Activated naive CD8-positive, alpha-beta T cell (primary cell): ENCODE data around the gene KIR3DL2.
"Not testable (repeated sequence)": the region's sequence is repeated elsewhere in the genome, so short reads cannot be mapped to it uniquely, and the experiment has no call there.

Source experiments
- H3K27ac Mint-ChIP-seq: one replicate; pipeline ENCODE4 v1.8.0; 2021; ENCODE audit warnings: mixed read lengths
- H3K27me3 Mint-ChIP-seq: one replicate; pipeline ENCODE4 v1.8.0; 2021; ENCODE audit warnings: mixed read lengths
- H3K36me3 Mint-ChIP-seq: one replicate; pipeline ENCODE4 v1.8.0; 2021; ENCODE audit warnings: mixed read lengths
- H3K4me1 Mint-ChIP-seq: one replicate; pipeline ENCODE4 v1.8.0; 2021; ENCODE audit warnings: low read depth, mixed read lengths
- H3K4me3 Mint-ChIP-seq: one replicate; pipeline ENCODE4 v1.8.0; 2021; ENCODE audit warnings: mild to moderate bottlenecking, mixed read lengths
- H3K9me3 Mint-ChIP-seq: one replicate; pipeline ENCODE4 v1.8.0; 2021; ENCODE audit warnings: low read depth, mixed read lengths

KIR3DL2 gene

DNA sequence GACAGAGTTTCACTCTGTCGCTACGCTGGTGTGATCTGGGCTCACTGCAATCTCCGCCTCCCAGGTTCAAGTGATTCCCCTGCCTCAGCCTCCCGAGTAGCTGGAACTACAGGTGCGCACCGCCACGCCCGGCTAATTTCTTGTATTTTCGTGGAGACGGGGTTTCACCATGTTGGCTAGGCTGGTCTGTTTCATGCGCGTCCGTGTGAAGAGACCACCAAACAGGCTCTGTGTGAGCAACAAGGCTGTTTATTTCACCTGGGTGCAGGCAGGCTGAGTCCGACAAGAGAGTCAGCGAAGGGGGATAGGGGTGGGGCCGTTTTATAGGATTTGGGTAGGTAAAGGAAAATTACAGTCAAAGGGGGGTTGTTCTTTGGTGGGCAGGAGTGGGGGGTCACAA lies 43.9 kb downstream of the KIR3DL2 start:
- H3K4me1 Mint-ChIP-seq, H3K27ac Mint-ChIP-seq, H3K4me3 Mint-ChIP-seq, H3K9me3 Mint-ChIP-seq, H3K27me3 Mint-ChIP-seq, H3K36me3 Mint-ChIP-seq: not testable (repeated sequence)

DNA sequence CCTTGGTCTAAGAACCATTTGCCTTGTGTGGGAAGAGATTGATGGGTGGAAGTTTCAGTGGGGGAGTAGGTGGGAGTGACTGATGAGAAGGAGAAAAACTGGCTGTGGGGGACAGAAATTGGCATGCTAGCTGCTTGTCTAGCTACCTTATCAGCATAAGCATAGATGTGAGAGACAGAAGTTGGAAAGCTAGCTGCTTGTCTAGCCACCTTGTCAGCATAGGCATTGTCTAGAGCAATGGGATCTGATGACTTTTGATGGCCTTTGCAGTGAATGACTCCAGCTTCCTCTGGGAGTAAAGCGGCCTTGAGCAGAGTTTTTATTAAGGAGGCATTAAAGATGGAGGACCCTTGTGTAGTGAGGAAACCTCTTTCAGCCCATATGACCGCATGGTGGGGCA lies 45.8 kb downstream of the KIR3DL2 start:
- Mint-ChIP-seq H3K4me1 (no peaks in the 10 kb centered on the region), H3K36me3 (no peaks in the 10 kb centered on the region), H3K27ac (no peak overlapping the region), H3K9me3 (no peaks in the 10 kb centered on the region), H3K4me3 (no peak overlapping the region), H3K27me3 (peaks cover 11% of the 10 kb centered on the region)

DNA sequence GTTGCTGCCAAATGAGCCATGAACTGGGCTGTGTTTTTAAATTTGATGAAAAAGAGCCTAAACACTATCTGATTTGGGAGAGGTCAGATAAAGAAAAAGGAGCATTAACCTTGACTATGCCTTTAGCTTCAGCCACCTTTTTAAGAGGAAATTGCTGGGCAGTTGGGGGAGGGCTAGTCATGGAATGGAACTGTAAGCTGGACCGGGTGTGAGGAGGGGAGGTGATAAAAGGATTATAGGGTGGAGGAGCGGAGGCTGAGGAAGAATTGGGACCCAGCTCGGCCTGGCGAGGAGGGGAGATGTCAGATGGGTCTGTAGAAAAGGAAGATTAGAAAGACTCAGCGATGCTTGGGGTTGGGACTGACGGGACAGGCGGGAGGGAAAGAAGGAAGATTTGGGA lies 48.4 kb downstream of the KIR3DL2 start:
- not testable (repeated sequence) for H3K9me3 Mint-ChIP-seq, H3K4me1 Mint-ChIP-seq, H3K36me3 Mint-ChIP-seq, H3K27ac Mint-ChIP-seq, H3K4me3 Mint-ChIP-seq
- H3K27me3 Mint-ChIP-seq, result peaks cover 11% of the 10 kb centered on the region

DNA sequence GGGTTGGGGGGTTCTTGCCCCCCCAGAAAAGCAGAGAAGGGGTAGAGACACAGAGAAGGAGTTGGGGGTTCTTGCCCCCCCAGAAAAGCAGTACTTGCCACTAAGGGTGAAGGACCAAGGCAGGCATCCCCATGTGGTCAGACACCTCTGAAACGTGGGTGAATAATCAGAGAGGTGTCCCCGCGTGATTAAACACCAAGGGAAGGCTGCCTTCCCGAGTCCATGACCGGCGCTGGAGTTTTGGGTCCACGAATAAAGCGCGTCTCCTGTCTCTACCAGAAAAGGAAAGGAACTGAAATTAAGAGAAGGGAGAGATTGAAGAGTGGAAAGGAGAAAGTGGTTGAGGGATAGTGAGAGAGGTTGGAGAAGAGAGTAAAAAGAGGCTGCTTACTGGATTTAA lies 49.4 kb downstream of the KIR3DL2 start:
- H3K27me3 Mint-ChIP-seq, result peaks cover 11% of the 10 kb centered on the region
- not testable (repeated sequence) for H3K4me3 Mint-ChIP-seq, H3K36me3 Mint-ChIP-seq, H3K9me3 Mint-ChIP-seq, H3K4me1 Mint-ChIP-seq, H3K27ac Mint-ChIP-seq

DNA sequence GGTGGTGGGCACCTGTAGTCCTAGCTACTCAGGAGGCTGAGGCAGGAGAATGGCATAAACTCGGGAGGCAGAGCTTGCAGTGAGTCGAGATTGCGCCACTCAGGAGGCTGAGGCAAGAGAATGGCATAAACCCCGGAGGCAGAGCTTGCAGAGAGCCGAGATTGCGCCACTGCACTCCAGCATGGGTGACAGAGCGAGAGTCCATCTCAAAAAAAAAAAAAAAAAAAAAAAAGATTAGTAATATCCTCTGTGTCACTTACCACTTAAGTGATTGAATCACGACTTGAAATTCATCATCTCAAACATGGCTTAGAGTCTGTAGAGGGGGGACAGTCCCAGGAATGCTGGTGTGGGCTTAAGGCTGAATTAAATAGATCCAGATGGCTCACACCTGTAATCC lies 50.9 kb downstream of the KIR3DL2 start:
- not testable (repeated sequence) for H3K4me1 Mint-ChIP-seq, H3K27ac Mint-ChIP-seq, H3K9me3 Mint-ChIP-seq

DNA sequence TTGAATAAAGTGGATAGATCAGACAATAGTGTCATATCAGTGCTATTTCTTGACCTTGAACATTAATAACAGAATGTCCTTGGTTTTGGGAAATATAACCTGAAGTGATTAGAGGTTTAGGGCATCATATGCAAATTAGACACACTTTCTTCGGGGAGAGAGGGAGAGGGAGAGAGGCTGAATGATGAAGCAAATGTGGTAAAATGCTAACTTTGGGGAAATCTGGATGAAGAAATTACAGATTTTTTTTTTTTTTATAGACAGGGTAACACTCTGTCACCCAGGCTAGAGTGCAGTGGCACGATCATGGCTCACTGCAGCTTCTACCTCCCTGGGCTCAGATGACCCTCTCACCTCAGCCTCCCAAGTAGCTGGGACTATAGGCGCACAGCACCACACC lies 51.8 kb downstream of the KIR3DL2 start:
- no peaks in the 10 kb centered on the region for H3K9me3 Mint-ChIP-seq
- peaks cover 9% of the 10 kb centered on the region for H3K27me3 Mint-ChIP-seq
- no peak overlapping the region for H3K4me3 Mint-ChIP-seq
- no peaks in the 10 kb centered on the region for H3K4me1 Mint-ChIP-seq
- no peaks in the 10 kb centered on the region for H3K36me3 Mint-ChIP-seq
- no peak overlapping the region for H3K27ac Mint-ChIP-seq

More for the DNA sequence above, 50.9 kb downstream of the KIR3DL2 start:
- not testable (repeated sequence) for H3K36me3 Mint-ChIP-seq, H3K4me3 Mint-ChIP-seq
- peaks cover 13% of the 10 kb centered on the region for H3K27me3 Mint-ChIP-seq

DNA sequence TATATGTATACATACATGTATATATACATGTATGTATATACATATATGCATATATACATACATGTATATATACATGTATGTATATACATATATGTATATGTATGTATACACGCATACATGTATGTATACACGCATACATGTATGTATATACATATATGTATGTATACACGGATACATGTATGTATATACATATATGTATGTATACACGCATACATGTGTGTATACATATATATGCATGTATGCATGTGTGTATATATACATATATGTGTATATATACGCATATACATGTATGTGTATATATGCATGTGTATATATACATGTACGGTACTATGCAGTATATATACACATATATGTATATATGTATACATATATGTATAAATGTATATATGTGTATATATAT lies 53.1 kb downstream of the KIR3DL2 start:
- H3K27ac Mint-ChIP-seq, result no peak overlapping the region
- H3K36me3 Mint-ChIP-seq, result no peaks in the 10 kb centered on the region
- peaks cover 9% of the 10 kb centered on the region for H3K27me3 Mint-ChIP-seq
- no peaks in the 10 kb centered on the region for H3K9me3 Mint-ChIP-seq
- no peaks in the 10 kb centered on the region for H3K4me1 Mint-ChIP-seq
- H3K4me3 Mint-ChIP-seq, result no peak overlapping the region

DNA sequence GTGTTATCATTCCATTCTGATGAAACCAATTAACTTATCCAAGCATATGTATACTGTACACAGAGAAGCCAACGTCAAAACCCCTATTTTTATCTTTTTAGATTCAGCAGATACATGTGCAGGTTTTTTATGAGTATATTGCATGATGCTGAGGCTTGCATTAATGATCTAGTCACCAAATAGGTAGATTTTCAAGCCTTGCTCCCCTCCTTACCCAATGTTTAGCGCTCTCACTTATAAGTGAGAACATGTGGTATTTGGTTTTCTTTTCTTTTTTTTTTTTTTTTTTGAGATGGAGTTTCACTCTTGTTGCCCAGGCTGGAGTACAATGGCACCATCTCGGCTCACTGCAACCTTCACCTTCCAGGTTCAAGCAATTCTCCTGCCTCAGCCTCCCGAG lies 54.0 kb downstream of the KIR3DL2 start:
- H3K27ac Mint-ChIP-seq, H3K9me3 Mint-ChIP-seq, H3K36me3 Mint-ChIP-seq, H3K4me1 Mint-ChIP-seq, H3K27me3 Mint-ChIP-seq, H3K4me3 Mint-ChIP-seq: not testable (repeated sequence)

DNA sequence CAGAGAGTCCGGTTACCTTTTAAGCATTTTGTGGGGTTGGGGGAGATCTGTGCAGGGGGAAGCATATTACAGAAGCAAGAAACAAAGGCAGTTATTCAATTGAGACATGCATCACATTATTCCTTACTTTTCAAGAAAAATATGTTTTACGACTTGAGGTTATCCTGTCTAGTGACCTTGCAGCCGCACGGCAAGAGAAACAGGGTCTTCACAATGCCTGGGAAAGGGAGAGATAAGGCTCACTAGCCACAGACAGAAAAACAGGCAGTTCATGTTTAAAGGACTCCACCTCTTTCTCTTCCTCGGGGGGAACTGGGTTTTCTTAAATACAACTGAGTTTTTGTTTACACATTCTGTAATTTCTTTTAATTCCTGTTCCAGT lies 55.2 kb downstream of the KIR3DL2 start:
- H3K27ac Mint-ChIP-seq, result no peak overlapping the region
- H3K4me3 Mint-ChIP-seq, result no peak overlapping the region
- H3K4me1 Mint-ChIP-seq, result no peaks in the 10 kb centered on the region
- H3K36me3 Mint-ChIP-seq, result no peaks in the 10 kb centered on the region
- H3K9me3 Mint-ChIP-seq, result no peaks in the 10 kb centered on the region
- H3K27me3 Mint-ChIP-seq, result peaks cover 4% of the 10 kb centered on the region

DNA sequence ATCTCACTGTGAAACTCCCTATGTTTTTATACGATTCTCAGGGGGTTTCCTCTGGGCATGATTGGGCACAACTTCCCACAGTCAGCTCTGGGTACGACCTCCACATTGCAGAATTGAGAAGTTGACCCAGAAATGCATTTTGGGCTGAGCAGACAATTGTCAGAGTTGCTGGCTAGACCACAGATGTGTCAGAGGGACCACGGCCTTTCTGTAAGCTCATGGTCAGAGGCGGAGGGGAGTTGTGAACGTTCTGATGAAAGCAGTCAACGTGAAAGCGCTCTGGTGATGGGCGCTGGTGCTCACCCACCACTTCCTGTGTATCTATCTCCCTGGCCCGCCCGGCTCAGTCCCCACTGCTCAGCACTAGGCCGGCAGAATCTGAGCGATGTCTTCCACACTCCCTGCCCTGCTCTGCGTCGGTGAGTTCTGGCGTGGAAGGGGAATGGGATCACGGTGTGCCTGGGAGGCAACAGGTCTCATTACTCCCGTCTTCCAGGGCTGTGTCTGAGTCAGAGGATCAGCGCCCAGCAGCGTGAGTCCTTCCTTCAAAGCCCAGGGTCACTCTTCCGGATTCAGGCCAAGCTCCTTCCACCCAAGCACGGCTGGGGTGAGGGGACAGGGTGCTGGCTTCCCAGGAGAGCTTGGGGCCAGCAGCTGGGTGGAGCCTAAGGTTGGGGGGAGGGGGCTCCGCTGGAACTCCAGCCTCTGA lies 55.7 kb downstream of the KIR3DL2 start, which contains the start of gene NCR1:
TSS of gene NCR1 (plus strand) at position 346 of the 709 bp plus-strand sequence. CDS start at position 386, 40 bp downstream.
- H3K27ac Mint-ChIP-seq, result no peak within 1 kb of the TSS
- no peaks in the 10 kb centered on the region for H3K9me3 Mint-ChIP-seq
- no peaks in the 10 kb centered on the region for H3K36me3 Mint-ChIP-seq
- peaks cover 7% of the 10 kb centered on the region for H3K27me3 Mint-ChIP-seq
- no peaks in the 10 kb centered on the region for H3K4me1 Mint-ChIP-seq
- H3K4me3 Mint-ChIP-seq, result no peak within 1 kb of the TSS

DNA sequence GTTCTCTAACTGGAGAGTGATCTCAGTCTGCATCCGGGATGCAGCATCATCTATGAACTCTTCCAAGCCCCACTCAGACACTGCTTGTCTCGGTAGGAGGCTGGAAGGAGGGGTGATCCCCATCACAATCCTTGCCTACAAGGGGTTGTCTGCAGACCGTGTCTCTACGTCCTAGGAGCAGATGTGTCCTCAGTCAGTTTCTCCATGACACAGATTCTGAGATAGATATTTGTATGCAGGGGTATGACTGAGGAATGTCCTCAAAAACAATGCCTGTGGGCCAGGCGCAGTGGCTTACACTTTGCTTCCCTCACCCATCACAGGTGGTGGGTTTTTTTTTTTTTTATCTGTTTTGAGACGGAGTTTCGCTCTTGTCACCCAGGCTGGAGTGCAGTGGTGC lies 56.6 kb downstream of the KIR3DL2 start:
- no peaks in the 10 kb centered on the region for H3K4me1 Mint-ChIP-seq
- peaks cover 7% of the 10 kb centered on the region for H3K27me3 Mint-ChIP-seq
- H3K36me3 Mint-ChIP-seq, result no peaks in the 10 kb centered on the region
- no peaks in the 10 kb centered on the region for H3K9me3 Mint-ChIP-seq
- no peak overlapping the region for H3K4me3 Mint-ChIP-seq
- H3K27ac Mint-ChIP-seq, result no peak overlapping the region

DNA sequence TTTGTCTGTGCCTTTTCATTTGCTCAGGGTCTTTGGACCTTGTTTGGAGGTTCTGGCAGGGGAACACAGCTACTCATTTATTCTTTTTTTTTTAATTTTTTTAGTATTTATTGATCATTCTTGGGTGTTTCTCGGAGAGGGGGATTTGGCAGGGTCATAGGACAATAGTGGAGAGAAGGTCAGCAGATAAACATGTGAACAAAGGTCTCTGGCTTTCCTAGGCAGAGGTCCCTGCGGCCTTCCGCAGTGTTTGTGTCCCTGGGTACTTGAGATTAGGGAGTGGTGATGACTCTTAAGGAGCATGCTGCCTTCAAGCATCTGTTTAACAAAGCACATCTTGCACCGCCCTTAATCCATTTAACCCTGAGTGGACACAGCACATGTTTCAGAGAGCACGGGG lies 57.7 kb downstream of the KIR3DL2 start:
- not testable (repeated sequence) for H3K4me1 Mint-ChIP-seq, H3K4me3 Mint-ChIP-seq, H3K27ac Mint-ChIP-seq

More for the DNA sequence above, 57.7 kb downstream of the KIR3DL2 start:
- not testable (repeated sequence) for H3K9me3 Mint-ChIP-seq, H3K27me3 Mint-ChIP-seq, H3K36me3 Mint-ChIP-seq
